Inferior parietal cortex (tissue), 1 donor: ENCODE data around the gene DEFB124.

Source experiments
- DNase-seq: peaks from one replicate; pipeline ENCODE4 v3.0.0-alpha.2; 2016; ENCODE audit errors: extremely low spot score

Gene DEFB124

GRCh38 chr20:31425797-31426196 lies 49.1 kb downstream of the DEFB124 start:
- no peak for DNase-seq

GRCh38 chr20:31418307-31418706 lies 56.6 kb downstream of the DEFB124 start:
- no peak for DNase-seq

DNA sequence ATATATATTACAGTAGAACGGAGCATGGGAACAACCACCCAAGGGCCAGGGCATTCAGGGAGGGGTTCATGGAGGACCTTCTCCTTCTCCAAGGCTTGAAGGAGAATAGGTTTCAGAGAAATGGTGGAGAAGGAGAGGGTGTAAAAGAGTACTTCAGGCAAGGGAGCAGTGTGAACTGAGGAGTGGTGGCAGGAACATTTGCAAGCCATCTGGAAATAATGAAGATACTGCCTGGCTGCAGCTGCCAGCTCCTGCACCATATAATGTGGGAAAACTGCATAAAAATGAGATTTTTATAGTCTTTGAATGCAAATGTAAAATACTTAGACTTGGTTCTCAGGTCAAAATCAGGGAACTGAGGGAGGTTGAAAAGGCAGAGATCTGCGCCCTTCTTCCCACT lies 59.3 kb downstream of the DEFB124 start:
- no peak for DNase-seq
